Measurements from ENCODE around the gene MICU1. TPM values are rescaled to one million over a fixed set of nuclear protein-coding genes. Genes with fewer than 3 reads are reported as not detected.

Gene MICU1
- total RNA-seq, 3 donors from 2014 or later, result 27.2 to 44.3 (median 33.9) TPM

GRCh38 chr10:72323771-72324191 is 302.1 kb downstream of the MICU1 start:
- Histone ChIP-seq H3K36me3 (no peaks in the 10 kb centered on the region), H3K4me1 (peaks cover 9 to 30% of the 10 kb centered on the region in 2 donors), H3K9me3 (no peaks in the 10 kb centered on the region), H3K27ac (no peak overlapping the region), H3K27me3 (no peaks in the 10 kb centered on the region), H3K4me3 (no peak overlapping the region)
- no peak for TF ChIP-seq POLR2AphosphoS5 (IDR thresholded peaks at IDR 0.05)
- no peak for TF ChIP-seq POLR2A (IDR thresholded peaks at IDR 0.05)
- TF ChIP-seq CTCF (IDR thresholded peaks at IDR 0.05), result no peak
- intact Hi-C loops (cut with DNase I; ENCODE audit: low total_unique reads), result no loop called here
- DNase-seq (ENCODE audit: low spot score in 2 of 2), result no peak

- Histone ChIP-seq H3K4me3 (no peak overlapping the region), H3K4me1 (peaks cover 6 to 24% of the 10 kb centered on the region in 2 donors), H3K36me3 (no peaks in the 10 kb centered on the region), H3K27ac (peak overlapping the region; percentile 7 to 50), H3K27me3 (no peaks in the 10 kb centered on the region), H3K9me3 (no peaks in the 10 kb centered on the region)
- TF ChIP-seq POLR2A (IDR thresholded peaks at IDR 0.05), result no peak
- no peak for TF ChIP-seq POLR2AphosphoS5 (IDR thresholded peaks at IDR 0.05)
- TF ChIP-seq CTCF (IDR thresholded peaks at IDR 0.05), result no peak
- DNase-seq (ENCODE audit: low spot score in 2 of 2), result no peak
- intact Hi-C loops (cut with DNase I; ENCODE audit: low total_unique reads), result no loop called here
Measured at GRCh38 chr10:72323108-72323749, 302.6 kb downstream of the MICU1 start.

DNA sequence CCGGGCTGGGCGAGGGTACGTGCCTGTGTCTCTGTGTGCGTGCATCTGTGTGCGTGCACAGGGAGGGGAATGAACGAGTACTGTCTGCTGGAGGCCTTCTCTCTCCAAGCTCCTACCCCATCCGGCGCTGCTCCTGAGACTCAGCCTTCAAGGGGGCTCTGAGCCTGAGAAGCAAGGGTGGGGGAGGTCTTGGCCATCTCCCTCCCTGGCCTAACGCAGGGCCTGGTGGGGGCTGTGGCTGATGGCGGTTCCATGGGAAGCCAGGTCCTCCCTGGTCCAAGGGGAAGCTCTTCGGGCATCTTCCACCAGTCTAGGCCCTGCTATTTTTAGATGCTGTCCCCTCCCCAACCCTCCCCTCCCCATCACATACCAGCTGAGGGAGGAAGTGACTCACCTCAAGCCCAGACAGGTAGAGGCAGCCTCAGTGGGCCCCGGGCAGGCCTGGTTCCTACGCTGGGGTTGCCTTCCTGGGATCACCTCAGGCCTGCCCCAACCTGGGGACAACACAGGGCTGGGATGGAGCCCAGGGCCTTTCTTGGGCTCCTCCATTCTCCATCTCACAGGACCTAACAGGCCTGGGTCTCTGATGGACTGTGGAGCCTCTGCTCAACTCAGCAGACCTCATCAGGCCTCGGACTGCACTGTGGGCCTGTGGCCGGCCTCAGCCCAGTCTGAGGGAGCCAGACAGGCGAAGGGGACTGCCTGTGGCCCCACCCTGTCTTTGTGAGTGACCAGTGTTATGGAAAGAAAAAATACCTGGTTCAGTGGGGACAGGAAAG is 303.4 kb downstream of the MICU1 start:
- no peaks in the 10 kb centered on the region for H3K36me3 ChIP-seq
- peaks cover 6 to 20% of the 10 kb centered on the region in 2 donors for H3K4me1 ChIP-seq
- TF ChIP-seq POLR2AphosphoS5 (IDR thresholded peaks at IDR 0.05) (no peak), CTCF (IDR thresholded peaks at IDR 0.05) (no peak), POLR2A (IDR thresholded peaks at IDR 0.05) (no peak)
- no peaks in the 10 kb centered on the region for H3K27me3 ChIP-seq
- no peak for DNase-seq (ENCODE audit: low spot score in 2 of 2)
- H3K9me3 ChIP-seq, result no peaks in the 10 kb centered on the region
- intact Hi-C loops (cut with DNase I; ENCODE audit: low total_unique reads), result no loop called here
- no peak overlapping the region for H3K4me3 ChIP-seq
- H3K27ac ChIP-seq, result peak overlapping the region; percentile 7 to 50

DNA sequence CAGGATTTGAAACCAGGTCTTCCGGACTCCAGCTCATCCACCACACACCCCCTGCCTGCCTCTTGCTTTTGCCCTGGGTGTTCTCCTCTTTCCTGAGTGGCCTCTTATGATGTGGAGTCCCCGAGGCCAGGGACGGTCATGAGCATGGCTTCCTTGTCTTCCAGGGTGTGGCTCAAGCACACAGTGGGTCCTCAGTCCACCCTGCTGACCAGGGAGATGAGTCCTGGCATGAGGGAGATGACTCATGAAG is 303.9 kb downstream of the MICU1 start:
- H3K4me1 ChIP-seq, result peaks cover 8 to 24% of the 10 kb centered on the region in 2 donors
- intact Hi-C loops (cut with DNase I; ENCODE audit: low total_unique reads), result no loop called here
- no peaks in the 10 kb centered on the region for H3K9me3 ChIP-seq
- no peaks in the 10 kb centered on the region for H3K36me3 ChIP-seq
- TF ChIP-seq POLR2A (IDR thresholded peaks at IDR 0.05) (no peak), POLR2AphosphoS5 (IDR thresholded peaks at IDR 0.05) (no peak), CTCF (IDR thresholded peaks at IDR 0.05) (no peak)
- no peak overlapping the region for H3K4me3 ChIP-seq
- no peak for DNase-seq (ENCODE audit: low spot score in 2 of 2)
- no peaks in the 10 kb centered on the region for H3K27me3 ChIP-seq
- no peak overlapping the region for H3K27ac ChIP-seq

DNA sequence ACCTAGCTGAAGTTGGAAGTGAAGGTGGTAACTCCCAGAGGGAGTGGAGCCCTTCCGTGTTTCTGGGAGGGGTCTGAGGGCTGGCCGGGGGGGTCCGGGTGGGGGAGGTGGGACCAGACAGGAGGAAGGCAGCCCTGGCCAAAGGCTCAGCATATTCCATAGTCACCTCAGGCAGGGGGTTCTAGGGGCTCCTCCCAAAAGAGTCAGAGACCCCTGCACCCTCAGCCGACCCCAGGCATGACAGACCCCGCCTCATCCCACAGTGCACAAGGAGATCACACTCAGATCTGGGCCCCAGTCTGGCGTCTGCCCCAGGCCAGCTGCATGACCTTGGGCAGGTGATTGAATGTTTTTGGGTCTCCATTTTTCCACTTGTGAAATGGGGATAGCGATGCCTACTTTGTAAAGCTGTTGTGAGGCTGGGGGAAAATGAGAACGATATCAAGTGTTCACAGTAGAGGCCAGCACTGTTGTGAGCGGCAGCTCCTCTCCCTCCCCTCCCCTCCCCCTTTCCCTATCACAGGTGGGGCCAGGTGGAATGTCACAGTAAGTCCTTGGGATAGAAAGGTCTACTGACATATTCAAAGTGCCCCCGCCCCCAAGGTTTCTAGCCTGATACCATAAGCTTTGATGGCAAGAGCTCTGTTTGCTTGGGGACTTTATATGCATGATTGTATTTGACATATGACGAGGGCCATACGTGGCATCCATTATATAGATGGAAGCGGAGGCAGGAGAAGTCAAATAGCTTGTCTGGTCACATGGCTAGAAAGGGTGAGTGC is 304.4 kb downstream of the MICU1 start:
- DNase-seq (ENCODE audit: low spot score in 2 of 2), result no peak
- no peaks in the 10 kb centered on the region for H3K9me3 ChIP-seq
- no peaks in the 10 kb centered on the region for H3K27me3 ChIP-seq
- TF ChIP-seq POLR2A (IDR thresholded peaks at IDR 0.05), result no peak
- TF ChIP-seq CTCF (IDR thresholded peaks at IDR 0.05), result no peak
- no peak for TF ChIP-seq POLR2AphosphoS5 (IDR thresholded peaks at IDR 0.05)
- intact Hi-C loops (cut with DNase I; ENCODE audit: low total_unique reads), result no loop called here
- H3K4me1 ChIP-seq, result peaks cover 13 to 29% of the 10 kb centered on the region in 2 donors
- peak overlapping the region in 1 of 3 donors; percentile 26 for H3K4me3 ChIP-seq
- no peaks in the 10 kb centered on the region for H3K36me3 ChIP-seq
- peak overlapping the region; percentile 93 to 94 for H3K27ac ChIP-seq
